Measurements from ENCODE around the gene SWAP70. TPM values are rescaled to one million over a fixed set of nuclear protein-coding genes. Genes with fewer than 3 reads are reported as not detected.

The SWAP70 gene
- total and polyA plus RNA-seq, 2 of the 8 experiments (the other 6 are each of a cell fraction or from before 2014, with no cell fraction given) = 14.8 to 37.5 TPM

DNA sequence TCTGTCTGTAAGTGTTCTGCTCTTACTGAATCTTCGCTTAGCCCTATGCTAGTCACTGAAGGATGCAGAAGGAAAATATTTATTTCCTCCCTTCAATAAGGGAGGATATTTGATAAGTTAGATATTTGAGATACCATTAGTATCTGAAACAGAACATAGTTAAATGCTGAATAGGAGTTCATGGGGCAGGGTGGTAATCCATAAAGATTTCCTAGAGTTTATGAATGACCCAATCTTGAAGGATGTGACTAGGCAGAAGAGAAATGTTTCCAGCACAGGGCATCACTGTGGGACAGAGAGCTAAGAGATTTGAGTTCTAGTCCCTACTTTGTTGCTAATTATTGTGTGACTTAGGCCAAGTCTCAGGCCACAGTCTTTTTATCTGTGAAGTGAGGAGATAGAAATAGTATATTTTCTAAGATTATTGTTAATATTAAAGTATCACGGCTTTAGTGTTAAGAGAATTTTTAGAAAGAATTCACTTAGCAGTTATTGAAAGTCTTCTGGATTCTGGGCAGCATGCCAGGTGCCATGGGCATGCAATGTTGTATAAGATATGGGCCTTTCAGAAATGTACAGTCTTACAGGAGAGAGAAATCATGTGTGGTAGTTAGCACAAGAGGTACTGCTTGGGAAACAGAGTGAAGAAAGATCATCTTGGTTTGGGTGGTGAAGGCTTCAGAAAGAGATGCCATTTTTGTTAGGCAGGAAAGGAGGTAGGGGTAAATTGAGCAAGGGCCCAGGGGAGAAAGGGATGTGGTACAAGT is 24.0 kb downstream of the SWAP70 start (continued):
- TF ChIP-seq, protein P1, sequence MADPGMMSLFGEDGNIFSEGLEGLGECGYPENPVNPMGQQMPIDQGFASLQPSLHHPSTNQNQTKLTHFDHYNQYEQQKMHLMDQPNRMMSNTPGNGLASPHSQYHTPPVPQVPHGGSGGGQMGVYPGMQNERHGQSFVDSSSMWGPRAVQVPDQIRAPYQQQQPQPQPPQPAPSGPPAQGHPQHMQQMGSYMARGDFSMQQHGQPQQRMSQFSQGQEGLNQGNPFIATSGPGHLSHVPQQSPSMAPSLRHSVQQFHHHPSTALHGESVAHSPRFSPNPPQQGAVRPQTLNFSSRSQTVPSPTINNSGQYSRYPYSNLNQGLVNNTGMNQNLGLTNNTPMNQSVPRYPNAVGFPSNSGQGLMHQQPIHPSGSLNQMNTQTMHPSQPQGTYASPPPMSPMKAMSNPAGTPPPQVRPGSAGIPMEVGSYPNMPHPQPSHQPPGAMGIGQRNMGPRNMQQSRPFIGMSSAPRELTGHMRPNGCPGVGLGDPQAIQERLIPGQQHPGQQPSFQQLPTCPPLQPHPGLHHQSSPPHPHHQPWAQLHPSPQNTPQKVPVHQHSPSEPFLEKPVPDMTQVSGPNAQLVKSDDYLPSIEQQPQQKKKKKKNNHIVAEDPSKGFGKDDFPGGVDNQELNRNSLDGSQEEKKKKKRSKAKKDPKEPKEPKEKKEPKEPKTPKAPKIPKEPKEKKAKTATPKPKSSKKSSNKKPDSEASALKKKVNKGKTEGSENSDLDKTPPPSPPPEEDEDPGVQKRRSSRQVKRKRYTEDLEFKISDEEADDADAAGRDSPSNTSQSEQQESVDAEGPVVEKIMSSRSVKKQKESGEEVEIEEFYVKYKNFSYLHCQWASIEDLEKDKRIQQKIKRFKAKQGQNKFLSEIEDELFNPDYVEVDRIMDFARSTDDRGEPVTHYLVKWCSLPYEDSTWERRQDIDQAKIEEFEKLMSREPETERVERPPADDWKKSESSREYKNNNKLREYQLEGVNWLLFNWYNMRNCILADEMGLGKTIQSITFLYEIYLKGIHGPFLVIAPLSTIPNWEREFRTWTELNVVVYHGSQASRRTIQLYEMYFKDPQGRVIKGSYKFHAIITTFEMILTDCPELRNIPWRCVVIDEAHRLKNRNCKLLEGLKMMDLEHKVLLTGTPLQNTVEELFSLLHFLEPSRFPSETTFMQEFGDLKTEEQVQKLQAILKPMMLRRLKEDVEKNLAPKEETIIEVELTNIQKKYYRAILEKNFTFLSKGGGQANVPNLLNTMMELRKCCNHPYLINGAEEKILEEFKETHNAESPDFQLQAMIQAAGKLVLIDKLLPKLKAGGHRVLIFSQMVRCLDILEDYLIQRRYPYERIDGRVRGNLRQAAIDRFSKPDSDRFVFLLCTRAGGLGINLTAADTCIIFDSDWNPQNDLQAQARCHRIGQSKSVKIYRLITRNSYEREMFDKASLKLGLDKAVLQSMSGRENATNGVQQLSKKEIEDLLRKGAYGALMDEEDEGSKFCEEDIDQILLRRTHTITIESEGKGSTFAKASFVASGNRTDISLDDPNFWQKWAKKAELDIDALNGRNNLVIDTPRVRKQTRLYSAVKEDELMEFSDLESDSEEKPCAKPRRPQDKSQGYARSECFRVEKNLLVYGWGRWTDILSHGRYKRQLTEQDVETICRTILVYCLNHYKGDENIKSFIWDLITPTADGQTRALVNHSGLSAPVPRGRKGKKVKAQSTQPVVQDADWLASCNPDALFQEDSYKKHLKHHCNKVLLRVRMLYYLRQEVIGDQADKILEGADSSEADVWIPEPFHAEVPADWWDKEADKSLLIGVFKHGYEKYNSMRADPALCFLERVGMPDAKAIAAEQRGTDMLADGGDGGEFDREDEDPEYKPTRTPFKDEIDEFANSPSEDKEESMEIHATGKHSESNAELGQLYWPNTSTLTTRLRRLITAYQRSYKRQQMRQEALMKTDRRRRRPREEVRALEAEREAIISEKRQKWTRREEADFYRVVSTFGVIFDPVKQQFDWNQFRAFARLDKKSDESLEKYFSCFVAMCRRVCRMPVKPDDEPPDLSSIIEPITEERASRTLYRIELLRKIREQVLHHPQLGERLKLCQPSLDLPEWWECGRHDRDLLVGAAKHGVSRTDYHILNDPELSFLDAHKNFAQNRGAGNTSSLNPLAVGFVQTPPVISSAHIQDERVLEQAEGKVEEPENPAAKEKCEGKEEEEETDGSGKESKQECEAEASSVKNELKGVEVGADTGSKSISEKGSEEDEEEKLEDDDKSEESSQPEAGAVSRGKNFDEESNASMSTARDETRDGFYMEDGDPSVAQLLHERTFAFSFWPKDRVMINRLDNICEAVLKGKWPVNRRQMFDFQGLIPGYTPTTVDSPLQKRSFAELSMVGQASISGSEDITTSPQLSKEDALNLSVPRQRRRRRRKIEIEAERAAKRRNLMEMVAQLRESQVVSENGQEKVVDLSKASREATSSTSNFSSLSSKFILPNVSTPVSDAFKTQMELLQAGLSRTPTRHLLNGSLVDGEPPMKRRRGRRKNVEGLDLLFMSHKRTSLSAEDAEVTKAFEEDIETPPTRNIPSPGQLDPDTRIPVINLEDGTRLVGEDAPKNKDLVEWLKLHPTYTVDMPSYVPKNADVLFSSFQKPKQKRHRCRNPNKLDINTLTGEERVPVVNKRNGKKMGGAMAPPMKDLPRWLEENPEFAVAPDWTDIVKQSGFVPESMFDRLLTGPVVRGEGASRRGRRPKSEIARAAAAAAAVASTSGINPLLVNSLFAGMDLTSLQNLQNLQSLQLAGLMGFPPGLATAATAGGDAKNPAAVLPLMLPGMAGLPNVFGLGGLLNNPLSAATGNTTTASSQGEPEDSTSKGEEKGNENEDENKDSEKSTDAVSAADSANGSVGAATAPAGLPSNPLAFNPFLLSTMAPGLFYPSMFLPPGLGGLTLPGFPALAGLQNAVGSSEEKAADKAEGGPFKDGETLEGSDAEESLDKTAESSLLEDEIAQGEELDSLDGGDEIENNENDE (IDR thresholded peaks at IDR 0.05; ENCODE audit: insufficient replicate concordance, low read length) = no peak
- TF ChIP-seq, protein P2, sequence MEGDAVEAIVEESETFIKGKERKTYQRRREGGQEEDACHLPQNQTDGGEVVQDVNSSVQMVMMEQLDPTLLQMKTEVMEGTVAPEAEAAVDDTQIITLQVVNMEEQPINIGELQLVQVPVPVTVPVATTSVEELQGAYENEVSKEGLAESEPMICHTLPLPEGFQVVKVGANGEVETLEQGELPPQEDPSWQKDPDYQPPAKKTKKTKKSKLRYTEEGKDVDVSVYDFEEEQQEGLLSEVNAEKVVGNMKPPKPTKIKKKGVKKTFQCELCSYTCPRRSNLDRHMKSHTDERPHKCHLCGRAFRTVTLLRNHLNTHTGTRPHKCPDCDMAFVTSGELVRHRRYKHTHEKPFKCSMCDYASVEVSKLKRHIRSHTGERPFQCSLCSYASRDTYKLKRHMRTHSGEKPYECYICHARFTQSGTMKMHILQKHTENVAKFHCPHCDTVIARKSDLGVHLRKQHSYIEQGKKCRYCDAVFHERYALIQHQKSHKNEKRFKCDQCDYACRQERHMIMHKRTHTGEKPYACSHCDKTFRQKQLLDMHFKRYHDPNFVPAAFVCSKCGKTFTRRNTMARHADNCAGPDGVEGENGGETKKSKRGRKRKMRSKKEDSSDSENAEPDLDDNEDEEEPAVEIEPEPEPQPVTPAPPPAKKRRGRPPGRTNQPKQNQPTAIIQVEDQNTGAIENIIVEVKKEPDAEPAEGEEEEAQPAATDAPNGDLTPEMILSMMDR (IDR thresholded peaks at IDR 0.05; ENCODE audit: control extremely low read depth in 1 of 3, insufficient read depth in 1 of 3, low read depth in 1 of 3, low read length in 3 of 3) = no peak
- TF ChIP-seq SP2 (IDR thresholded peaks at IDR 0.05; ENCODE audit: low read length) (no peak), CBX5 (IDR thresholded peaks at IDR 0.05; ENCODE audit: low read depth, low read length) (no peak), SRF (IDR thresholded peaks at IDR 0.05; ENCODE audit: low read depth, low read length) (no peak), RBBP5 (IDR thresholded peaks at IDR 0.05; ENCODE audit: borderline replicate concordance, low read depth, low read length) (no peak), TEAD4 (IDR thresholded peaks at IDR 0.05; ENCODE audit: low read depth, low read length) (no peak), CEBPB (IDR thresholded peaks at IDR 0.05; ENCODE audit: low read depth, low read length) (no peak)
